Measurements from ENCODE around the gene ATP6V0A1. TPM values are rescaled to one million over a fixed set of nuclear protein-coding genes. Genes with fewer than 3 reads are reported as not detected.

Gene ATP6V0A1
- total and polyA plus RNA-seq, 3 donors from 2014 or later: 89.9 to 143 (median 131) TPM

GRCh38 chr17:42531455-42532354 lies 73.0 kb downstream of the ATP6V0A1 start:
- WGBS, 2 donors: 9 to 10% methylated on average over 42 to 60 of the region's 60 CpGs

DNA sequence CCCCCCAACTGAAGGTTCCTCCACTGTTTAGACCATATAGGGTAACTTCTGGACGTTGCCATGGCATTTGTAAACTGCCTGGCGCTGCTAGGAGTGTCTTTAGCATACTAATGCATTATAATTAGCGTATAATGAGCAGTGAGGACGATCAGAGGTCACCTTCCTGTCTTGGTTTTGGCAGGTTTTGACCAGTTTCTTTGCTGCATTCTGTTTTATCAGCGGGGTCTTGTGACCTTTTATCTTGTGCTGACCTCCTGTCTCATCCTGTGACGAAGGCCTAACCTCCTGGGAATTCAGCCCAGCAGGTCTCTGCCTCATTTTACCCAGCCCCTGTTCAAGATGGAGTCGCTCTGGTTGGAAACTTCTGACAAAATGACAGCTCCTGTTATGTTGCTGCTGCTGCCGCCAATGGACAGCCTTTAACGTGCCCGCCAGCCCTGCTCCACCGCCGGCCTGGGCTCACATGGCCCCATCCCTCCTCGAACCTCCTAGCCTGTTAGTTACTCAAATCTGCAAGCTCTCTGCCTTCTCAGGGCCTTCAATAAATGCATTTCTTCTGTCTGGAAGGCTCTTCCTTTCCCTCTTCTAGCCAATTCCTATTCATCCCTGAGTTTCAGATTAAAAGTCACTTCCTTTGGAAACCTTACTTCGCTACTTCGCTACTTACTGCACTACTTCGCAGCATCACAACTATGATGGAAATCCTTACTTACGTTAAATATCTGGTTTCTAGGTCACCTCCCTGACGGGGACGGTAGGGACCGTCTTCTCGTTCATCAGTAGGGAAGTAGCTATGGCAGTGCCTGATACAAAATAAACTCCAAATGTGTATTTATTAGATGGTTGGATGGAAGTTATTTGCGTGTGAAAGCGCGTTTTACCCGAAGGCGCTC lies 76.7 kb downstream of the ATP6V0A1 start:
- H3K36me3 ChIP-seq (ENCODE audit: low read depth, missing control alignments): no peaks in the 10 kb centered on the region
- H3K9me3 ChIP-seq: no peaks in the 10 kb centered on the region
- peak overlapping the region; percentile 81 to 97 for H3K27ac ChIP-seq
- no peaks in the 10 kb centered on the region for H3K27me3 ChIP-seq
- H3K4me3 ChIP-seq: peak overlapping the region; percentile 60 to 83
- 29 to 35% methylated on average over 21 to 26 of the region's 26 CpGs for WGBS, 2 donors
- intact Hi-C loops (cut with DNase I; ENCODE audit: low total_unique reads): no loop called here
- peaks cover 19% of the 10 kb centered on the region for H3K4me1 ChIP-seq
- TF ChIP-seq, protein P1, sequence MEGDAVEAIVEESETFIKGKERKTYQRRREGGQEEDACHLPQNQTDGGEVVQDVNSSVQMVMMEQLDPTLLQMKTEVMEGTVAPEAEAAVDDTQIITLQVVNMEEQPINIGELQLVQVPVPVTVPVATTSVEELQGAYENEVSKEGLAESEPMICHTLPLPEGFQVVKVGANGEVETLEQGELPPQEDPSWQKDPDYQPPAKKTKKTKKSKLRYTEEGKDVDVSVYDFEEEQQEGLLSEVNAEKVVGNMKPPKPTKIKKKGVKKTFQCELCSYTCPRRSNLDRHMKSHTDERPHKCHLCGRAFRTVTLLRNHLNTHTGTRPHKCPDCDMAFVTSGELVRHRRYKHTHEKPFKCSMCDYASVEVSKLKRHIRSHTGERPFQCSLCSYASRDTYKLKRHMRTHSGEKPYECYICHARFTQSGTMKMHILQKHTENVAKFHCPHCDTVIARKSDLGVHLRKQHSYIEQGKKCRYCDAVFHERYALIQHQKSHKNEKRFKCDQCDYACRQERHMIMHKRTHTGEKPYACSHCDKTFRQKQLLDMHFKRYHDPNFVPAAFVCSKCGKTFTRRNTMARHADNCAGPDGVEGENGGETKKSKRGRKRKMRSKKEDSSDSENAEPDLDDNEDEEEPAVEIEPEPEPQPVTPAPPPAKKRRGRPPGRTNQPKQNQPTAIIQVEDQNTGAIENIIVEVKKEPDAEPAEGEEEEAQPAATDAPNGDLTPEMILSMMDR (IDR thresholded peaks at IDR 0.05): no peak
- TF ChIP-seq POLR2A (IDR thresholded peaks at IDR 0.05): no peak
- no peak for DNase-seq

More at GRCh38 chr17:42531455-42532354, 73.0 kb downstream of the ATP6V0A1 start:
- Histone ChIP-seq H3K9me3 (no peaks in the 10 kb centered on the region), H3K4me3 (peak overlapping the region; percentile 54 to 67), H3K27ac (peak overlapping the region; percentile 56 to 85), H3K36me3 (ENCODE audit: low read depth, missing control alignments) (no peaks in the 10 kb centered on the region), H3K4me1 (peaks cover 15% of the 10 kb centered on the region), H3K27me3 (no peaks in the 10 kb centered on the region)
- TF ChIP-seq POLR2A (IDR thresholded peaks at IDR 0.05): no peak
- TF ChIP-seq, protein P1 (IDR thresholded peaks at IDR 0.05): peak; percentile 31 to 63 (median 58)
- intact Hi-C loops (cut with DNase I; ENCODE audit: low total_unique reads): no loop called here
- DNase-seq: peak; percentile 72

GRCh38 chr17:42536048-42536371 lies 77.3 kb downstream of the ATP6V0A1 start, which contains the start of gene NAGLU:
Gene NAGLU (plus strand): TSS chr17:42536241. CDS start chr17:42536273, 32 bp downstream.
- DNase-seq: peak; percentile 98
- peaks cover 19% of the 10 kb centered on the region for H3K4me1 ChIP-seq
- H3K9me3 ChIP-seq: no peaks in the 10 kb centered on the region
- intact Hi-C loops (cut with DNase I; ENCODE audit: low total_unique reads): no loop called here
- peak; percentile 58 for TF ChIP-seq POLR2A (IDR thresholded peaks at IDR 0.05)
- TF ChIP-seq, protein P1 (IDR thresholded peaks at IDR 0.05): peak in 1 of 3 experiments; percentile 22
- H3K4me3 ChIP-seq: peak within 1 kb of the TSS; percentile 71 to 83
- WGBS, 2 donors: 1% methylated on average over 36 of the region's 40 CpGs; no CpG with 5 or more reads in 1 of the 2 donors
- H3K36me3 ChIP-seq (ENCODE audit: low read depth, missing control alignments): no peaks in the 10 kb centered on the region
- no peaks in the 10 kb centered on the region for H3K27me3 ChIP-seq
- H3K27ac ChIP-seq: peak within 1 kb of the TSS; percentile 81 to 97

DNA sequence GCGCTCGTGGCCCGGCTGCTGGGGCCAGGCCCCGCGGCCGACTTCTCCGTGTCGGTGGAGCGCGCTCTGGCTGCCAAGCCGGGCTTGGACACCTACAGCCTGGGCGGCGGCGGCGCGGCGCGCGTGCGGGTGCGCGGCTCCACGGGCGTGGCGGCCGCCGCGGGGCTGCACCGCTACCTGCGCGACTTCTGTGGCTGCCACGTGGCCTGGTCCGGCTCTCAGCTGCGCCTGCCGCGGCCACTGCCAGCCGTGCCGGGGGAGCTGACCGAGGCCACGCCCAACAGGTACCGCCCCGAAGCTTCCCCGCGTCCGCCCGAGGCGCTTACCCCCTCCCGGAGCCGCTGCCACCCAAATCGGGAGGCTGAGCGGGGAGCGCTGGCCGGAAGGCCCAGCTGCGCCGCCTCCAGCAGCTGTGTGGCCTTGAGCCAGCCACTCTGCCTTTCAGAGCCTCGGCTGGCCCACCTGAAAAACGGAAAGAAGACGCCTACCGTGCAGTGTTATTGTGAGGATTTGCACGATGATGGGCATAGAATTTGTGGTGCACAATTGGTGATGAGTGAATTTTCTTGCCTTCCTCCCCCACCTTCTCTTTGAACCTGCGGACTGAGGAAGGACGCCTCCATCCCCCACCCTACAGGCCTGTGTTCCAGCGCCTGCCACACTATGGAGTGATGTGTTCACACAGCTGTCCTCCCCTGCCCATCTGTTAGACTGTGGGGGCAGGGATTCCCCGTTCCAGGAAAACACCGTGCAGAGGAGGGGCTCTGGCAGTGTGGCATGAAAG lies 77.9 kb downstream of the ATP6V0A1 start:
- H3K27ac ChIP-seq: peak overlapping the region; percentile 33 to 97
- no peaks in the 10 kb centered on the region for H3K27me3 ChIP-seq
- peak; percentile 84 for DNase-seq
- H3K4me3 ChIP-seq: peak overlapping the region; percentile 71 to 83
- 0 to 1% methylated on average over 7 to 53 of the region's 65 CpGs for WGBS, 2 donors
- no peaks in the 10 kb centered on the region for H3K9me3 ChIP-seq
- H3K4me1 ChIP-seq: peaks cover 19% of the 10 kb centered on the region
- no peak for TF ChIP-seq POLR2A (IDR thresholded peaks at IDR 0.05)
- TF ChIP-seq, protein P1 (IDR thresholded peaks at IDR 0.05): no peak
- intact Hi-C loops (cut with DNase I; ENCODE audit: low total_unique reads): no loop called here
- no peaks in the 10 kb centered on the region for H3K36me3 ChIP-seq (ENCODE audit: low read depth, missing control alignments)

Measured in testis (tissue), 3 donors.